Measurements from ENCODE around the gene ENTPD2.

ENTPD2 gene

DNA sequence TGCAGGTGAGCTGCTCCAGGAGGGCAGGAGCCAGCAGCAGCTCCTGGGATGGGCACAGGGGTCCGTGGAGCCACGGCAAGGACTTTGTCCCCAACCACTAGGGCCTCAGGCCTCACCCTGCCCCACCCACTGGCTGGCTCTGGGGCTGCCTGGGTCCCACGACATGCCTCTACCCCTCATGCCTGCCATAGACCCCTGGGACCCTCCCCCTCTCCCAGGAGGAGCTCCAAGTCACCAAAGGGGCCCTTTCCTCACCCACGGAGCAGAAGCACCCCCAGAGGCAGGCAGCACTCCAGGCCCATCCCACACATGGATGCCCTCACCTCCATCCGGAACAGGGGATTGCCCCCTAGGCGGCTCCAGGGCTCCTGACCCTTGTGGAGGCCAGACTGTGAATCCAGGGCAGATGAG, 32.3 kb downstream of the ENTPD2 start:
- TF ChIP-seq EZH2 (IDR thresholded peaks at IDR 0.05): no peak
- no peak for TF ChIP-seq POLR2AphosphoS5 (IDR thresholded peaks at IDR 0.05; ENCODE audit: borderline replicate concordance, low read depth, low read length)
- no peak for TF ChIP-seq FOXP2 (optimal IDR thresholded peaks at IDR 0.05; ENCODE audit: control extremely low read depth, extremely low read length, insufficient read depth)
- DNase-seq (ENCODE audit: low read depth, low spot score): no peak
- Histone ChIP-seq H3K4me3 (no peak overlapping the region), H3K9ac (ENCODE audit: insufficient read length) (no peak overlapping the region), H3K27ac (no peak overlapping the region), H3K9me3 (ENCODE audit: low read depth, low read length) (no peaks in the 10 kb centered on the region), H3K36me3 (ENCODE audit: insufficient read depth, low read length) (no peaks in the 10 kb centered on the region)

DNA sequence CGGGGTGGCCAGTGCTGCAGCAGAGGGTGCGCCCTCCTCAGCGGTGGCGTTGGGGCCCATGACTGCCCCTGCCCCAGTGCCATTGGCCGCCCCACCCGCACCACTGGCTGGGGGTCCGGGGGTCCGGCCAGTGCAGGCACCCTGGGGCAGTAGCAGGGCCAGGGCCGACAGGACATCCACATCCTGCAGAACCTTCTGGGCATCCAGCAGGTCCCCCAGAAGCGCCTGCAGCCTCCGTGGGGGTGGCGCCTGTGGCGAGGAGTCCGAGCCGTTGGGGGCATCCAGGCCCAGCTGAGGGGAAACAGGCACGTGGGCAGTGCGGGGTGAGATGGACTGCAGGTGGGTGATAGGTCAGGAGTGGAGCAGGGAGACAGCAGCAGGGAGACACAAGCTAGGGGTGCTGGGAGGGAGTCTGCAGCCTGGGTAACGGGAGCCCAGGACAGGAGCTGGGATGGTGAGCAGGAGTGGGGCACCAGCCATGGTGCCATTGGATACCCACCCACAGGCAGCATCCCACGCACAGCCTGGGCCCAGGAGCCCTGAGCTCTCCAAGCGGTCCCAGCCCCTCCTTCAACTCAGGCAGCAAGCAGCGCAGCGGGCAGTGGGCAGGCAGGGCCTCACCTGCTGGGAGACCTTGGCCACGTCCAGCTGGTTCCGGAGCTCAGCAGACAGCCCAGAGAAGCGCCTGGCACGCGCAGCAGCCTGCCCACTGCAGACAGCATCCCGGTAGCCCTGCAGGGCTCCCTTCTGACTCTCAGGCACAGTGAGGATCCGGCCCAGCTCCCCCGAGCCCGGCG, 32.9 kb downstream of the ENTPD2 start:
- no peak overlapping the region for H3K27ac ChIP-seq
- DNase-seq (ENCODE audit: low read depth, low spot score): no peak
- no peak for TF ChIP-seq FOXP2 (optimal IDR thresholded peaks at IDR 0.05; ENCODE audit: control extremely low read depth, extremely low read length, insufficient read depth)
- no peak for TF ChIP-seq EZH2 (IDR thresholded peaks at IDR 0.05)
- no peak for TF ChIP-seq POLR2AphosphoS5 (IDR thresholded peaks at IDR 0.05; ENCODE audit: borderline replicate concordance, low read depth, low read length)
- H3K9me3 ChIP-seq (ENCODE audit: low read depth, low read length): no peaks in the 10 kb centered on the region
- H3K4me3 ChIP-seq: no peak overlapping the region
- H3K9ac ChIP-seq (ENCODE audit: insufficient read length): no peak overlapping the region
- H3K36me3 ChIP-seq (ENCODE audit: insufficient read depth, low read length): no peaks in the 10 kb centered on the region

DNA sequence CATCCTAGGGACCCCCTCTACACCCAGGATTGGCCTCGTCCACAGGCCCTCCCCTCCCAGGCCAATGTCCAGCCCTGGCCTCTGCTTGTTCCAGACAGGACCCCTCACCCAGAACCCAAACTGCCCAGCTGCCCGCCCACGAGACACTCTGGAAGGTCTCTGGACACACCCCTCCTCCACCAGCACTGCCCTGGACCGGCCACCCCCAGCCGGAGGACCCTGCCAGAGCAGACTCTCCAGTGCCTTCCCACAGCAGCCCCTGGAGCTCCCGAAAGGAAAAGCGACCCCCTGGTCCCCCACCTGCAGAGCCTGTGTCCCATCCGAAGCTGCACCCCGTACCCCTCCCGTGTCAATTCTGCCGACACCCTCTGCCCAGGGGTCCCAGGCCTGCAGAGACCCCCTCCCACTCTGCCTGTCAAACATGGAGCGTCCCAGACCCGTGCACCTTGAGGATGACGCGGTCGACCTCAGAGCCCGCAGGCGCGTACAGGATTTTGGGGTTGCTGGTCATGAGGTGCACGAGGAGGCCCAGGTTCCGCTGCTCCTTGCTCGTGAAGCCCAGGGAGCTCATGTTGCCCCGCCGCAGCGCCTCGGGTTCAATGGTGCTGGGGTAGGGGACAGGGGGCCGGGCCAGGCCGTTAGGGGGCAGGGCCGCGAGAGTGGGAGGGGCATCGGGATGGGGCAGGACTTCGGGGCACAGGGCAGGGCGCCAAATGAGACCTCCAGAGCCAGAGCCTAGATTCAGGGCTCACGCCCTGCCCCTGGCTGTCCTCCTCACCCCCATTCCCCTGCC, 33.8 kb downstream of the ENTPD2 start:
- H3K9me3 ChIP-seq (ENCODE audit: low read depth, low read length): no peaks in the 10 kb centered on the region
- no peak for DNase-seq (ENCODE audit: low read depth, low spot score)
- H3K36me3 ChIP-seq (ENCODE audit: insufficient read depth, low read length): no peaks in the 10 kb centered on the region
- no peak overlapping the region for H3K4me3 ChIP-seq
- no peak for TF ChIP-seq POLR2AphosphoS5 (IDR thresholded peaks at IDR 0.05; ENCODE audit: borderline replicate concordance, low read depth, low read length)
- no peak for TF ChIP-seq FOXP2 (optimal IDR thresholded peaks at IDR 0.05; ENCODE audit: control extremely low read depth, extremely low read length, insufficient read depth)
- no peak for TF ChIP-seq EZH2 (IDR thresholded peaks at IDR 0.05)
- H3K27ac ChIP-seq: no peak overlapping the region
- no peak overlapping the region for H3K9ac ChIP-seq (ENCODE audit: insufficient read length)

DNA sequence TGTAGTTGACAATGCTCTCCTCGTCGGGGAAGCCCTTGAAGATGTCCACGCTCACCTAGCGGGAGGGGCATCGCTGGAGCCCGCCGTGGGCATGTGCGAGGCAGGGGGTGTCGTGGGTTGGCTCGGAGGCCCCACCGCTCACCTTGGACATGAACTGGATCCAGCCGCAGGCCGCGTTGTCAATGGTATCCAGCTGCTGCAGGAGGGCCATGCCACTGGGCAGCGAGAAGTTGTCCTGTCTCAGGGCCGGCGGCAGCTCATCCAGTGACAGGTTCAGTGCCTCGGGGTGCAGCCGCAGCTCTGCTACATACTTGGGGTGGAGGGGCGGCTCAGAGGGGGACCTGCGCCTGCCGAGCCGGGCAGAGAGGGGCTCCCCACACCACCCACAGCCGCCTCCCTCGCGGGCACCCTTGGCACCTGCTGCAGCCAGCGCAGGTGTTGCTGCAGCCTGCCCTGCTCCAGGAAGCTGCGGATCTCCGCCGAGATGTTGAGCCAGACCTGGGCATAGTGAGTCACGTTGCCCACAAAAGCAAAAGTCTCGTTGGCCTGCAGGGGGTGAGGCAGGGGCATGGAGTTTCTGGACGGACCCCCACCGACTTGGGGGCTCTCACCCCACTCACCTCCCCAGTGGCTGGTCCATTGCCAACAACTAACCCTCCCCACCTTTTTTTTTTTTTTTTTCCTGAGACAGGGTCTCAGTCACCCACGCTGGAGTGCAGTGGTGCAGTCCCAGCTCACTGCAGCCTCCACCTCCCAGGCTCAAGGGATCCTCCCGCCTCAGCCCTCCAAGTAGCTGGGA, 34.9 kb downstream of the ENTPD2 start:
- Histone ChIP-seq H3K9me3 (ENCODE audit: low read depth, low read length) (no peaks in the 10 kb centered on the region), H3K4me3 (no peak overlapping the region), H3K27ac (no peak overlapping the region), H3K36me3 (ENCODE audit: insufficient read depth, low read length) (no peaks in the 10 kb centered on the region), H3K9ac (ENCODE audit: insufficient read length) (no peak overlapping the region)
- DNase-seq (ENCODE audit: low read depth, low spot score): no peak
- TF ChIP-seq POLR2AphosphoS5 (IDR thresholded peaks at IDR 0.05; ENCODE audit: borderline replicate concordance, low read depth, low read length) (no peak), FOXP2 (optimal IDR thresholded peaks at IDR 0.05; ENCODE audit: control extremely low read depth, extremely low read length, insufficient read depth) (no peak), EZH2 (IDR thresholded peaks at IDR 0.05) (no peak)

DNA sequence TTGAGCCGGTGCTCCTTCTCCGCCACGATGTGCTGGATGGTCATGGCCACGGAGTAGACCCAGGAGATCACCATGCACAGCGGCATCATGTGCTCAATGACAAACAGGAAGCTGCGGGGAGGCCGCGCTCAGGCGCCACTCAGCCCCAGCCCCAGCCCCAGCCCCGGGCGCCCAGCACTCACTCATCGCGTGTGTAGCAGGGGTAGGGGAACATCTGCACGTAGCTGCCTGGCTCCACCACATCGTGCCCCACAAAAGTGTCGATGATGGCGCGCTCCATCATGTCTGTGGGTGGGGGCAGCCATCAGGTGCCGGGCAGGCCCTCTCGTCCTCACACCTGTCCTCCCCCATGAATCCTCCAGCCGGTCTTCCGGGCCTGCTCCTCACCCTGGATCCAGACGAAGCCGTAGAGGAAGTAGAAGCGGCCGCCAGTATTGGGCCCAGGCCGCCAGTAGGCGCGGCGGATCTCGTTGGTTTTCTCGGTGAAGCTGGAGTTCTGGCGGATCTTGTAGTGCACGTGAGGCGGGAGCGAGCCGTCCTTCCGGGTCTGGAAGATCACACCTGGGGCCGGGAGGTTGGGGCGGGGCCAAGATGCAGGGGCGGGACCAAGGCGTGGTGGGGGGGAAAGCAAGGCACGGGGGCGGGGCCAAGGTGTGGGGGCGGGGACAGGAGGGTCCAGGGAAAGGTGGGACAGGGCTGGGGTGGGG, 35.9 kb downstream of the ENTPD2 start:
- Histone ChIP-seq H3K36me3 (ENCODE audit: insufficient read depth, low read length) (no peaks in the 10 kb centered on the region), H3K9ac (ENCODE audit: insufficient read length) (no peak overlapping the region), H3K9me3 (ENCODE audit: low read depth, low read length) (no peaks in the 10 kb centered on the region), H3K4me3 (no peak overlapping the region), H3K27ac (no peak overlapping the region)
- TF ChIP-seq EZH2 (IDR thresholded peaks at IDR 0.05): no peak
- no peak for TF ChIP-seq FOXP2 (optimal IDR thresholded peaks at IDR 0.05; ENCODE audit: control extremely low read depth, extremely low read length, insufficient read depth)
- no peak for TF ChIP-seq POLR2AphosphoS5 (IDR thresholded peaks at IDR 0.05; ENCODE audit: borderline replicate concordance, low read depth, low read length)
- DNase-seq (ENCODE audit: low read depth, low spot score): no peak

DNA sequence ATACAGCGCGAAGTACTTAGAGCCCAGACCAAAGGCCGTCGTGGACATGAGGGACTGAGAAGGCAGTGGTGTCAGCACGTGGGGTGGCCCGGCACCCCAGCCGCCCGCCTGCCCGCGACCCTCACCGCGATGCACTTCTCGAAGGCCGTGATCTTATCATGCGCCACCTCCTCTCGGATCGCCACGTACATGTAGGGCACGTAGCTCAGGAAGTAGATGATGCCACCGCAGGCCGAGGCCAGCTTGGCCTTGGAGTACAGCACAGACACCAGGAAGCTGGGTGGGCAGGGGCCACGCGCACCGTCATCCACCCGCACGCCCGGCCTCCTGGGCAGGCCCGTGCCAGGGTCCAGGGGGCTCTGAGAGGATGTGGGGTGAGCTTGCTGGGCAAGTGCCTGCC, 36.8 kb downstream of the ENTPD2 start:
- Histone ChIP-seq H3K9ac (ENCODE audit: insufficient read length) (no peak overlapping the region), H3K9me3 (ENCODE audit: low read depth, low read length) (no peaks in the 10 kb centered on the region), H3K36me3 (ENCODE audit: insufficient read depth, low read length) (no peaks in the 10 kb centered on the region), H3K27ac (no peak overlapping the region), H3K4me3 (no peak overlapping the region)
- no peak for TF ChIP-seq EZH2 (IDR thresholded peaks at IDR 0.05)
- TF ChIP-seq POLR2AphosphoS5 (IDR thresholded peaks at IDR 0.05; ENCODE audit: borderline replicate concordance, low read depth, low read length): no peak
- TF ChIP-seq FOXP2 (optimal IDR thresholded peaks at IDR 0.05; ENCODE audit: control extremely low read depth, extremely low read length, insufficient read depth): no peak
- no peak for DNase-seq (ENCODE audit: low read depth, low spot score)

DNA sequence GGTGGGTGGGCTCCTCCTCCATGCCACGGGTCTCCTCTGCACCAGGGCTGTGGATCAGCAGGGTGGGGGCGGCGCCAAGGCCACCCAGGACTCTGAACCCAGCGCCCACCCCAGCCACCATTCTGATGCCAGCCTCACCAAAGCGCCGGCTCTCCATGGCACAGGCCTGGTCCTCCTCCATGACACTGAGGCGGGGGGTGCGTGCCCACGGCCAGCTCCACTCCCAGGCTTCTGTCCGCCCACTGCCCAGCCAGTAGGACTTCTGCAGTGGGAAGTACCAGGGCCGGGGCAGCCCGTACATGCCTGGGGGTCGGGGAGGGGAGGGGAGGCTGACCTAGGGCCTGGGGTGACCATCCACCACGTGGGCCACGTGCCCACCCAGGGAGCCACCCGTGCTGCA, 37.4 kb downstream of the ENTPD2 start:
- TF ChIP-seq POLR2AphosphoS5 (IDR thresholded peaks at IDR 0.05; ENCODE audit: borderline replicate concordance, low read depth, low read length) (no peak), FOXP2 (optimal IDR thresholded peaks at IDR 0.05; ENCODE audit: control extremely low read depth, extremely low read length, insufficient read depth) (no peak), EZH2 (IDR thresholded peaks at IDR 0.05) (no peak)
- no peaks in the 10 kb centered on the region for H3K36me3 ChIP-seq (ENCODE audit: insufficient read depth, low read length)

More for the DNA sequence above, 37.4 kb downstream of the ENTPD2 start:
- DNase-seq (ENCODE audit: low read depth, low spot score): no peak
- Histone ChIP-seq H3K4me3 (no peak overlapping the region), H3K9ac (ENCODE audit: insufficient read length) (no peak overlapping the region), H3K9me3 (ENCODE audit: low read depth, low read length) (no peaks in the 10 kb centered on the region), H3K27ac (no peak overlapping the region)

Data from SK-N-MC (cell line).